OCI-LY1 (cell line): ENCODE results near the gene TMEM115.

ENCODE experiments used
- CTCF ChIP-seq: fragments of 200-600 bp; sonication (generic), shearing (Covaris generic); IDR thresholded peaks from 2 replicates; pipeline ENCODE4 v1.5.1; 2017; ENCODE audit warnings: mild to moderate bottlenecking, antibody characterized with exemption, low read length, moderate library complexity, mixed read lengths
- EZH2 ChIP-seq: fragments of 200-600 bp; sonication (generic), shearing (Covaris generic); IDR thresholded peaks from 2 replicates; pipeline ENCODE4 v1.8.0; 2017; ENCODE audit warnings: borderline replicate concordance, mixed run types, mild to moderate bottlenecking, antibody characterized with exemption, low read length, moderate library complexity, mixed read lengths

DNA sequence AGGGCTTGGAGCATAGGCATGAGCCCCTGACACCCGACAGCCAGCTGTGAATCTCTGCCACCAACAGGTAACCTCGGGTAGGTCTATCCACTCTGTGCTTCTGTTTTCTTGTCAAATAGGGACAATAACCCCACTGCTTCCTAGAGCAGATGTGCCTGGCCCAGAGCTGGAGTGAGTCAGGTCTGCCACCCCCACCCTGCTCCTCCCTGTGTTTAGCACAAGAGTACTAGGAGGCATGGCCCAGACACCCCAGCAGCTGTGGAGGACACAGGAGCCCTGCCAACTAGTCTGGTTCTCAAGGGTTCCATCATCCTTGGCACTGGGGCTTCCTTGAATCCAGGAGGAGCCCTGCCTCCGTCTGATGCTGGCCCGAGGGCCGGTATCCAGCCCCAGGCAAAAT lies 33.7 kb upstream of the TMEM115 start:
- TF ChIP-seq CTCF, result no peak
- no peak for TF ChIP-seq EZH2
